Lower leg skin (tissue), 3 donors: ENCODE measurements around the gene DCDC2C.

Source experiments
- CTCF ChIP-seq, 3 donors: fragments of 450-650 bp; IDR thresholded peaks; one replicate each; pipeline ENCODE4 v1.5.1; 2016; ENCODE audit warnings: antibody characterized with exemption in 3 of 3, mild to moderate bottlenecking in 3 of 3, moderate library complexity in 2 of 3
- POLR2A ChIP-seq, 2 donors: fragments of 450-650 bp; IDR thresholded peaks; one replicate each; pipeline ENCODE4 v1.6.1; 2016 to 2017; ENCODE audit warnings: antibody characterized with exemption in 2 of 2, mild to moderate bottlenecking in 1 of 2, moderate library complexity in 1 of 2

GRCh38 chr2:3680548-3681345 is 22.6 kb upstream of the DCDC2C start:
- TF ChIP-seq CTCF (IDR thresholded peaks at IDR 0.05) (no peak), POLR2A (IDR thresholded peaks at IDR 0.05) (no peak)
